Trophoblast cell (in vitro differentiated cells and primary cell): ENCODE results near the gene KIF1A.
"Not testable (repeated sequence)": the region's sequence is repeated elsewhere in the genome, so short reads cannot be mapped to it uniquely, and the experiment has no call there.

Source experiments
- DNase-seq, 2 donors: peaks; one replicate each; pipeline ENCODE4 v3.0.0-alpha.2; 2016
- H2AFZ ChIP-seq: 2 replicates; pipeline ENCODE4 v1.6.1; 2013; ENCODE audit warnings: low read length, moderate library complexity, mild to moderate bottlenecking; ENCODE audit not compliant: insufficient read depth, poor library complexity
- H2AK5ac ChIP-seq: 2 replicates; pipeline ENCODE4 v1.6.1; 2013; ENCODE audit warnings: mild to moderate bottlenecking, low read length
- H2BK120ac ChIP-seq: 2 replicates; pipeline ENCODE4 v1.6.1; 2013; ENCODE audit warnings: low read length, mild to moderate bottlenecking, moderate library complexity; ENCODE audit not compliant: insufficient read depth, poor library complexity
- H2BK12ac ChIP-seq: 2 replicates; pipeline ENCODE4 v1.6.1; 2013; ENCODE audit warnings: mild to moderate bottlenecking, low read length, moderate library complexity
- H2BK5ac ChIP-seq: 2 replicates; pipeline ENCODE4 v1.6.1; 2013; ENCODE audit warnings: low read length, low read depth, moderate library complexity, mild to moderate bottlenecking; ENCODE audit not compliant: poor library complexity
- H3K14ac ChIP-seq: 2 replicates; pipeline ENCODE4 v1.6.1; 2013; ENCODE audit warnings: mild to moderate bottlenecking, low read length
- H3K18ac ChIP-seq: 2 replicates; pipeline ENCODE4 v1.6.1; 2013; ENCODE audit warnings: mild to moderate bottlenecking, low read length
- H3K23ac ChIP-seq: 2 replicates; pipeline ENCODE4 v1.6.1; 2013; ENCODE audit warnings: low read length
- H3K27ac ChIP-seq: 2 replicates; pipeline ENCODE4 v1.5.1; 2013; ENCODE audit warnings: low read depth, mild to moderate bottlenecking, inconsistent platforms, low read length, moderate library complexity
- H3K27me3 ChIP-seq: 2 replicates; pipeline ENCODE4 v1.6.1; 2013; ENCODE audit warnings: inconsistent platforms, mild to moderate bottlenecking, low read length, moderate library complexity; ENCODE audit not compliant: insufficient read depth
- H3K36me3 ChIP-seq, 2 experiments: 1 replicate in 1 of 2; 2 replicates in 1 of 2; pipeline ENCODE4 v1.6.1; 2013; ENCODE audit warnings: low read length in 2 of 2, mild to moderate bottlenecking in 2 of 2, moderate library complexity in 1 of 2; ENCODE audit not compliant: insufficient read depth in 2 of 2, control insufficient read depth in 1 of 2
- H3K4ac ChIP-seq: 2 replicates; pipeline ENCODE4 v1.6.1; 2013; ENCODE audit warnings: low read depth, mild to moderate bottlenecking, low read length, moderate library complexity
- H3K4me1 ChIP-seq, 2 experiments: 1 replicate in 1 of 2; 2 replicates in 1 of 2; pipeline ENCODE4 v1.6.1; 2013; ENCODE audit warnings: low read length in 2 of 2, mild to moderate bottlenecking in 2 of 2, moderate library complexity in 1 of 2; ENCODE audit not compliant: insufficient read depth in 2 of 2, control insufficient read depth in 1 of 2
- H3K4me2 ChIP-seq: 2 replicates; pipeline ENCODE4 v1.6.1; 2013; ENCODE audit warnings: inconsistent platforms, mild to moderate bottlenecking, low read length, moderate library complexity
- H3K4me3 ChIP-seq: 2 replicates; pipeline ENCODE4 v1.5.1; 2013; ENCODE audit warnings: mild to moderate bottlenecking, low read depth, low read length, inconsistent platforms
- H3K79me1 ChIP-seq: one replicate; pipeline ENCODE4 v1.6.1; 2013; ENCODE audit warnings: low read length
- H3K79me2 ChIP-seq: 2 replicates; pipeline ENCODE4 v1.6.1; 2013; ENCODE audit warnings: low read length, mild to moderate bottlenecking; ENCODE audit not compliant: control insufficient read depth, insufficient read depth, poor library complexity
- H3K9ac ChIP-seq: 2 replicates; pipeline ENCODE4 v1.6.1; 2013; ENCODE audit warnings: mild to moderate bottlenecking, low read length
- H3K9me3 ChIP-seq: 2 replicates; pipeline ENCODE4 v1.6.1; 2013; ENCODE audit warnings: low read depth, mild to moderate bottlenecking, control low read depth, inconsistent platforms, low read length; ENCODE audit not compliant: insufficient read depth
- H4K12ac ChIP-seq: 2 replicates; pipeline ENCODE4 v1.6.1; 2013; ENCODE audit warnings: low read depth, mild to moderate bottlenecking, low read length, moderate library complexity
- H4K8ac ChIP-seq: 2 replicates; pipeline ENCODE4 v1.6.1; 2013; ENCODE audit warnings: low read depth, mild to moderate bottlenecking, low read length, moderate library complexity
- H4K91ac ChIP-seq: one replicate; pipeline ENCODE4 v1.6.1; 2013; ENCODE audit warnings: low read depth, mild to moderate bottlenecking, low read length, moderate library complexity
- WGBS: extraction: QIAGEN DNeasy Blood & Tissue Kit; methylation state at CpG from one replicate; pipeline ENCODE4 v1.1.7; 2013; ENCODE audit warnings: missing lambda C conversion rate; ENCODE audit not compliant: insufficient read length, insufficient coverage; ENCODE audit errors: extremely low coverage; 5-methylcytosine and 5-hydroxymethylcytosine counted together

Gene KIF1A

DNA sequence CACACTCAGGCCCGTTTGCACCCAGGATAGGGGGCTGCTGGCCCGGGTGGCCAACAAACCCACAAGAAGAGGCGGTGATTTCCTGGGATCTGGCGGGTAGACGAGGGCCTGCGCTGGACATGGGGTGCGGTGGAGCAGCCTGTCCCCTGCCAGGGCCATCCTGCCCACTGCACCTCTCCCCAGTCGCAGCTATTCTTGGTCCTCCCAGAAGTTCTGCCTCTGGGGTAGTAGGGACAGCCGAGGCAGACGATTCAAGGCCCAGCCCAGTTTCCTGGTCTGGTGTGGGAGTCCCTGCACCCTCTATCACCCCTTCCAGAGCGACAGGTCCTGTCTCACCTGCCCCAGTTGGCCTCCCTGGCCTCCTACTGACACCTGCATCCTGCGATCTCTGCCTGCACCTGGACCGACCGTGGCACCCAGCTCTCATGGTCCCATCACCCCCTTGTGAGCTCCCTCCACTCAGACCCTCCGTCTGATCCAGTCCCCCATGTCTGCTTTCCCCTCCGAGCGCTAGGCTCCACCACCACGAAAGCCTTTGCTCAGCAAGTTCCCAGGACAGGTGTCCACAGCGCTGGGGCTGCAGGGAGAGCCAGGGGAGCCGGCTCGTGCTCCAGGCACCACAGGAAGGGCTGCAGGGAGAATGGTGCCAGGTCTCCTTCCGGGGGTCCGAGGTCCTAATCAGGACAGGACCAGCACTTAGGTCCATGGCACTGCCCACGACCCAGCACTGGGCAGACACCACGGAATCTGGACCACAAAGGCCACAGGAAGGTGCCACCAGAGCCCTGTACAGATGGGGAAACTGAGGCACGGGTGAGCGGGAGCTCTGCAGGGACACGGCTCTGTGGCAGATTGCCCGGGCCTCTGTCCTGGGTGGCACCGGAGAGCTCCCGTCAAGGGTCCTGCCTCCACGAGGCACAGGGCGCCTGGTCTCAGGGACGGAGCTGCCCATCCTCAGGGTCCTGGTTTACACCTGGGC, 127.1 kb downstream of the KIF1A start:
- H2BK5ac ChIP-seq, H2AFZ ChIP-seq, H3K4ac ChIP-seq, H2BK120ac ChIP-seq, H3K9me3 ChIP-seq, H3K4me2 ChIP-seq, H3K79me2 ChIP-seq, H2AK5ac ChIP-seq, H3K14ac ChIP-seq, H3K27me3 ChIP-seq, H4K8ac ChIP-seq, DNase-seq, H3K18ac ChIP-seq, H3K4me3 ChIP-seq, H3K23ac ChIP-seq, H3K4me1 ChIP-seq, H3K79me1 ChIP-seq, H4K91ac ChIP-seq, H3K9ac ChIP-seq, H3K36me3 ChIP-seq, H4K12ac ChIP-seq, H3K27ac ChIP-seq, H2BK12ac ChIP-seq: not testable (repeated sequence)
- no CpG with 5 or more reads among the region's 34 CpGs for WGBS

- H2BK12ac ChIP-seq, H3K36me3 ChIP-seq, H3K27ac ChIP-seq, H3K4ac ChIP-seq, H4K12ac ChIP-seq, H3K23ac ChIP-seq, H2AFZ ChIP-seq, DNase-seq, H3K4me2 ChIP-seq, H3K4me3 ChIP-seq, H3K79me1 ChIP-seq, H3K27me3 ChIP-seq, H3K4me1 ChIP-seq, H3K18ac ChIP-seq, H4K91ac ChIP-seq, H3K9ac ChIP-seq, H3K9me3 ChIP-seq, H4K8ac ChIP-seq, H2BK5ac ChIP-seq, H3K14ac ChIP-seq, H3K79me2 ChIP-seq, H2BK120ac ChIP-seq, H2AK5ac ChIP-seq: not testable (repeated sequence)
- no CpG with 5 or more reads among the region's 37 CpGs for WGBS
Observed at GRCh38 chr2:240691631-240692420, 128.2 kb downstream of the KIF1A start, which contains the start of gene AQP12A. Gene AQP12A (plus strand): TSS chr2:240691866. CDS start chr2:240691914, 48 bp downstream.

DNA sequence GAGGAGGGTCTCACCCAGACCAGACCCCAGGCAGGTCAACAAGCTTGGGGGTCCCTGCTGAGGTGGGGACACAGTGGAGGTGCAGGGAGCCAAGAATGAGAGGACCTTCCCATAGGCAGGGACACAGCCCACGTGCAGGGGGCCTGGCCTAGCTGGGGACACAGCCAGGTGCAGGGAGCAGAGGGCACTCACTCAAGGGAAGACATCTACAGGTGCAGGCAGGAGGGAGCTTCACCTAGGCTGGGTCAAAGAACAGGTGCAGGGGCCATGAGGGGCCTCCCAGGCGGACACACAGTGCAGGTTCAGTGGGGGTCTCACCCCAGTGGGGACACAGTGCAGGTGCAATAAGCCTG, 129.0 kb downstream of the KIF1A start:
- H2BK120ac ChIP-seq = not testable (repeated sequence)
- WGBS = no CpG with 5 or more reads among the region's 2 CpGs

DNA sequence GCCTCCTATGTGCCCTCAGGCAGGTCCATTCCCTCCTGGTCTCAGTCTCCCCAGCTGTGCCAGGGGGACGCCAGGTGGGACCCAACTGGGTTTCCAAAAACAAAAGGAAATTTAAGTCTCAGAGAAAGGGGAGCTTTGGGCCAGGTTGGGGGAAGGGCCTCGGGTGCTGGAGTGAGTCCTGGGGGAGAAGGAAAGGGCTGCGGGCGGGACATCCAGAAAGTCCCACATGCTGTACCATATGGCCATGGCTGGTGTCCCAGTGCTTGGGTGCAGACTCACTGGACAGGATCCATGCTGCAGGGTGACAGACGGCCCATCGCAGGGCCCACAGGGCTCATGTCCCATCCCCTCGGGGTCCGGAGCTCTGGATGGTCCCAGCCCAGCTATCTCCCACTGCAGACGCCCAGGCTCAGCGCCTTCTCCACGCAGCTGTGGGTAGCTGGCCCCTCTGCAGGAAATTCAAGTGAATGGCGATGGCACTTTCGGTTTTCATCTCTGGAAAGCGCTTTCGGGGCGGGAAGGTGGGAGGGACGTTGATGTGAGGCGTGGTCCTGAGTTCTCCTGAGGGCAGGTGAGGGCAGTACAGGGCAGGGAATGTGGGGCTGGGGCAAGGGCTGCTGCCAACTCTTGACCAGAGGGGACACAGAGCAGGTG, 129.5 kb downstream of the KIF1A start:
- not testable (repeated sequence) for H3K18ac ChIP-seq, H3K4me1 ChIP-seq, H2BK12ac ChIP-seq, H4K12ac ChIP-seq, H3K14ac ChIP-seq, H3K9me3 ChIP-seq, H3K27me3 ChIP-seq, H2BK5ac ChIP-seq, H3K4me3 ChIP-seq, H2AFZ ChIP-seq, H3K23ac ChIP-seq, H3K4me2 ChIP-seq, H3K36me3 ChIP-seq, DNase-seq, H3K79me2 ChIP-seq, H3K9ac ChIP-seq, H2BK120ac ChIP-seq, H3K79me1 ChIP-seq, H3K27ac ChIP-seq, H4K8ac ChIP-seq, H2AK5ac ChIP-seq, H4K91ac ChIP-seq, H3K4ac ChIP-seq
- no CpG with 5 or more reads among the region's 18 CpGs for WGBS

More for the DNA sequence above, 129.0 kb downstream of the KIF1A start:
- H2BK5ac ChIP-seq, H2AFZ ChIP-seq, H3K79me1 ChIP-seq, H3K18ac ChIP-seq, H4K8ac ChIP-seq, H2BK12ac ChIP-seq, H3K9me3 ChIP-seq, H2AK5ac ChIP-seq, H3K27me3 ChIP-seq, H3K79me2 ChIP-seq, H3K9ac ChIP-seq, H3K4me1 ChIP-seq, H3K27ac ChIP-seq, H3K4me2 ChIP-seq, H4K91ac ChIP-seq, H3K4ac ChIP-seq, H3K14ac ChIP-seq, H3K36me3 ChIP-seq, DNase-seq, H4K12ac ChIP-seq, H3K4me3 ChIP-seq, H3K23ac ChIP-seq: not testable (repeated sequence)
